Bronchial epithelial cell (primary cell): ENCODE results near the gene GIT1. TPM values are rescaled to one million over a fixed set of nuclear protein-coding genes. Genes with fewer than 3 reads are reported as not detected.

Source experiments
- DNase-seq: peaks from one replicate; pipeline ENCODE4 v3.0.0-alpha.2; 2010; ENCODE audit warnings: low read depth
- FAIRE-seq: peaks from 2 replicates; lab custom pipeline; 2011; peaks lifted over from hg19 to GRCh38; lab: Jason Lieb, UNC
- H3K27me3 ChIP-seq: 2 replicates; pipeline ENCODE4 v1.5.1; 2011; ENCODE audit warnings: low read length; ENCODE audit not compliant: control insufficient read depth, insufficient read depth
- H3K36me3 ChIP-seq: 2 replicates; pipeline ENCODE4 v1.5.1; 2011; ENCODE audit warnings: low read length; ENCODE audit not compliant: control insufficient read depth, insufficient read depth
- H3K4me3 ChIP-seq: 2 replicates; pipeline ENCODE4 v1.5.1; 2011; ENCODE audit warnings: mild to moderate bottlenecking, low read depth, low read length, control low read depth
- total RNA-seq: library from RNA; depleted of rRNA; stranded (reverse); fragments of >200 nt; gene quantifications from 2 replicates; pipeline ENCODE4 v1.2.1, GENCODE V29; 2014
- TF ChIP-seq, protein P1 (sequence below): IDR thresholded peaks from 2 replicates; pipeline ENCODE4 v1.5.1; 2011; ENCODE audit warnings: mild to moderate bottlenecking, moderate library complexity, low read length, control low read depth, inconsistent platforms; ENCODE audit not compliant: insufficient read depth, severe bottlenecking

GIT1 gene
- total RNA-seq, 1 donor from 2014 or later: 16.3 TPM

DNA sequence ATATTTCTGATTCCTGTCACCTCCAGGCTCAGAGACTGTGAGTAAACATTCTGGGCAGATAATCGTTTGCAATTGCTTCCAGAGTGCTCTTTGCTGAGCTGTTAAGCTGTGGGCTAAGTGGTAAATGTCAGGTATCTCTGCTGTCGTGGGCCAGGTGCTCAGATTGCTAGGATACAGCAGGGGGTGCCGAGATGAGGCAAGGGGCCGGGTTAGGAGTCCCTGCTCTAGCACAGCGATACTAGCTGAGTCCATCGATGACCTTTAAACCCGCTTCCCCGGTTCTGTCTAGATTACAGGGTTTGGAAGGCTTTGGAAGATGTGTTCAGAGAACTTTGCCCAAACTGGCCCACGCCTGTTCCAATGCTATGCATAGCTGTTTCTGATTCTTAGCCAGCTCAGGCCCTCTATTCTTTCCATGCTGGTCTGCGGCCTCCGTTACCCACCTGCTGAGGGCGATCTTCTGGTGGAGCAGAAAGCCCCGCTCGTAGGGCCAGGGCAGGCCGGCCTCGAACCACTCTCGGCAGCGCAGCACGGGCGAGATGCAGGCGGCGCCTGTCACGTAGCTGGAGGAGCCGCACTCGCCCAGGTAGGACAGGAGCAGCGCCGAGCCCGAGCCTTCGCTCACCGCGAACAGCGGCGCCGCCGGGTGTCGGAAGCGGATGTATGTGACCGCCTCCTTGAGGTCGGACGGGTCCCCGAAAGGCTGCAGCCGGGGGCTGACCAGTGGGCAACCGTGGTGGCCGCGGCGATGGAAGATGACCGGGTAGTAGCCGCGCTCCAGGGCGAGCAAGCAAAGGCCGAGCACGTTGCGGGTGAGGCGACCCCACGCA is 23.6 kb downstream of the GIT1 start:
- Histone ChIP-seq H3K4me3 (peak overlapping the region; percentile 61), H3K27me3 (no peaks in the 10 kb centered on the region), H3K36me3 (peaks cover 1% of the 10 kb centered on the region)
- no peak for FAIRE-seq
- TF ChIP-seq, protein P1, sequence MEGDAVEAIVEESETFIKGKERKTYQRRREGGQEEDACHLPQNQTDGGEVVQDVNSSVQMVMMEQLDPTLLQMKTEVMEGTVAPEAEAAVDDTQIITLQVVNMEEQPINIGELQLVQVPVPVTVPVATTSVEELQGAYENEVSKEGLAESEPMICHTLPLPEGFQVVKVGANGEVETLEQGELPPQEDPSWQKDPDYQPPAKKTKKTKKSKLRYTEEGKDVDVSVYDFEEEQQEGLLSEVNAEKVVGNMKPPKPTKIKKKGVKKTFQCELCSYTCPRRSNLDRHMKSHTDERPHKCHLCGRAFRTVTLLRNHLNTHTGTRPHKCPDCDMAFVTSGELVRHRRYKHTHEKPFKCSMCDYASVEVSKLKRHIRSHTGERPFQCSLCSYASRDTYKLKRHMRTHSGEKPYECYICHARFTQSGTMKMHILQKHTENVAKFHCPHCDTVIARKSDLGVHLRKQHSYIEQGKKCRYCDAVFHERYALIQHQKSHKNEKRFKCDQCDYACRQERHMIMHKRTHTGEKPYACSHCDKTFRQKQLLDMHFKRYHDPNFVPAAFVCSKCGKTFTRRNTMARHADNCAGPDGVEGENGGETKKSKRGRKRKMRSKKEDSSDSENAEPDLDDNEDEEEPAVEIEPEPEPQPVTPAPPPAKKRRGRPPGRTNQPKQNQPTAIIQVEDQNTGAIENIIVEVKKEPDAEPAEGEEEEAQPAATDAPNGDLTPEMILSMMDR: peak; percentile 31
- DNase-seq: peak; percentile 29

DNA sequence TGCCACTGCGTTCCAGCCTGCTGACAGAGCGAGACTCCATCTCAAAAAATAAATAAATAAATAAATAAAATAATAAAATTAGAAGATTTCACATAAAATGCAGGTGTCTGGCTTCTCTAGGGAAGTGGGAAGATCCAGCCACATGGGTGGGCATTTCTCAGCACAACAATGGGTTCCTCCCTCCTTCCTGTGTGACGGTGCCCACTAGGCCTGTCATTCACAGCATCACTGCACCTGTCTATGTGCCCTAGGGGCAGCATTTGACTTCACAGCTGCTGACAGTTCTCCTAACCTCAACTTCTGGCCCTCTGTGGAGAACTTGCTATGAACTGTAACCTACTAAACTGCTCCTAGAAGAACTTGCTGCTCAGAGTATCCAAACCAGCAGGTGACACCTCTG is 25.6 kb downstream of the GIT1 start:
- no peaks in the 10 kb centered on the region for H3K27me3 ChIP-seq
- FAIRE-seq (no peak), DNase-seq (no peak)
- no peak overlapping the region for H3K4me3 ChIP-seq
- H3K36me3 ChIP-seq: peaks cover 1% of the 10 kb centered on the region
- TF ChIP-seq, protein P1: no peak

DNA sequence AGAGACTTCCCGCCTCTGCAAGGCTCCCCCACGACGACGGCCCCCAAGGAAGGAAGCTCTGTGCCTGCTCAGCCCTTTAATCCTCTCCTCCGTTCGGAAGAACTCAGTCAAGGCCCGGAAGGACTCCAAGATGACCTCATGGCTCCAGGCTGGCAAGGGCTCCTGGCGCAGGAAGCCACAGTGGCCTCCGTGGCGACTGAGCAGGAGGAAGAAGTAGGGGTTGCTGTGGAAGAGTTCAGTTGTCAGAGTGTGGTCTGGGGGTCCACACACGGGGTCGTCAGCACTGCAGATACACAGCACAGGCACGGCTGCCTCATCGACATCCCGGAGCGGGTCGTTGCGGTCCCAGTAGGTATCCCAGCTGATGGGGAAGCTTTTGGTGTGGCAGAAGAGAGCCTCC is 26.8 kb downstream of the GIT1 start:
- DNase-seq: no peak
- TF ChIP-seq, protein P1: no peak

DNA sequence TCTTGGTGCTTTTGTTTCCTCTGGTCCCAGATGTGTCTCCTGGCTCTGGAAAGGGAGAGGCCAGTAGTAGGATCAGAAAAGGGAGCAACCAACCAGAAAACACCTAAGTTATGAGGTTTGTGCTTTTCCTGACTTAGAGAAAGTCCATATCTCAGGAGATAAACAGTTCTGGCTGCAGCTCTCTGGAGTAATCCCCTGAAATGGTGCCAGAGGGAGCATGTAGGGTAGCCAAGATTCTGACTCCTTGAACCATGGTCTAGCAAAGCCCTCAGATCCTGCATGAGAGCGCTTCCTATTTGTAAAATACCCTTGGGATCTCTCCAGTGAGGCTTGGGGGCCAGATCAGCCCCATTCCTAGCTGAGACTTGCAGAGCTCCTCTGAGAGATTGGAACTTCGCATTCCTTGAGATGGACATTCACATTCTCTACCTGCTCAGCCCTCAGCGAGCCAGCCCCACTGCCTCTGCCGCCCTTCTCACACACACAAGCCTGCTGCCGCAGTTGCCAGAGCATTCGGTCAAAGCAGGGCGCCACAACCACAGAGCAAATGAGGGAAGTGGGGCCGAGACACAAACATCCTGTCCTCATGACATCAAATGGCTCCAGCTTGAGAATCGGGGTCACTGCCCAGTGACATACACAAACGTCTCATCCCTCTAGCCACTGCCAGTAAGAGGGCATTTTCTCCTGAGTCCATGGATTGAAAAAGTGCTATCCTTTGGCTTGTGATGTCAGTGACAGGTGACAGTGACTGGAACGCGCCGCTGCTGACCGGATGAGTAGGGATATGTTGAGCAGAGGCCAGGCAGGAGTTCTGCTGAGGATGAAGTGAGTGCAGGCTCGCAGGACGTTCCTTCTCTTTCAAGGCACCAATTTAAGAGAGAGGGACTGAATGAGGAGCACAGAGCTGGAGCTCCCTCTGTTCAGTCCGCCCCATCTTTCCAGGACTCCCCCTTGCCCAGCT is 27.6 kb downstream of the GIT1 start:
- FAIRE-seq: no peak
- peaks cover 1% of the 10 kb centered on the region for H3K36me3 ChIP-seq
- H3K27me3 ChIP-seq: no peaks in the 10 kb centered on the region
- TF ChIP-seq, protein P1: no peak
- DNase-seq: no peak
- H3K4me3 ChIP-seq: no peak overlapping the region

More for the DNA sequence above, 26.8 kb downstream of the GIT1 start:
- H3K36me3 ChIP-seq: peaks cover 1% of the 10 kb centered on the region
- H3K4me3 ChIP-seq: no peak overlapping the region
- H3K27me3 ChIP-seq: no peaks in the 10 kb centered on the region
- FAIRE-seq: peak; percentile 7

DNA sequence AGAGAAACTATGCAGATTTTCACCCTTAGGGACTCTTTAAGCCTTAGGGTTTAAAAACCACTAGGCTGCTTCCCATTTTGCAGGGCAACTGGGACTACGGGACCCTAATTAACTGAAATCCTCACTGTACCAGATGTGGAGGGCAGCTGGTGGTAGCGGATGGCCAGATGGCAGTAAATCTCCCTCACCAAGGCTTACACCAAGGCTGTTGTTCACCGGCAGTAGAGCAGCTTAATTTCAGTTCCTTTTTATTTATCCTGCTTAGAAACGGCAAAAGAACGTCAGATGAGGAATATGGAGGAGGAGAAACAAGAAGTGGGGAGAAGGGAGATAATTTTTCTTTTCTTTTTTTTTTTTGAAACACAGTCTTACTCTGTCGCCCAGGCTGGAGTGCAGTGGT is 29.1 kb downstream of the GIT1 start:
- no peak overlapping the region for H3K4me3 ChIP-seq
- TF ChIP-seq, protein P1: no peak
- FAIRE-seq (no peak), DNase-seq (no peak)
- H3K36me3 ChIP-seq: peaks cover 1% of the 10 kb centered on the region
- no peaks in the 10 kb centered on the region for H3K27me3 ChIP-seq
